ENCODE measurements around the gene AASDH.
A peak's percentile ranks its signal among the peaks of the same experiment; 100 is the strongest.
"Not testable (repeated sequence)": the region's sequence is repeated elsewhere in the genome, so short reads cannot be mapped to it uniquely, and the experiment has no call there.

AASDH gene

GRCh38 chr4:56388306-56388705 is 1.0 kb upstream of the AASDH start:
- DNase-seq: no peak

GRCh38 chr4:56386091-56386490 is 1.2 kb downstream of the AASDH start:
- DNase-seq: peak in 2 of 3 experiments; percentile 1 to 34

GRCh38 chr4:56375458-56375857 is 11.8 kb downstream of the AASDH start:
- DNase-seq: no peak

- DNase-seq: no peak
Observed at GRCh38 chr4:56374956-56375355, 12.3 kb downstream of the AASDH start.

GRCh38 chr4:56372774-56373173 is 14.5 kb downstream of the AASDH start:
- DNase-seq: no peak

- DNase-seq: no peak
Observed at GRCh38 chr4:56371426-56372220, 15.7 kb downstream of the AASDH start.

GRCh38 chr4:56370377-56370776 is 16.9 kb downstream of the AASDH start:
- DNase-seq: no peak

GRCh38 chr4:56362981-56363380 is 24.3 kb downstream of the AASDH start:
- DNase-seq: not testable (repeated sequence)

GRCh38 chr4:56360071-56360470 is 27.2 kb downstream of the AASDH start:
- no peak for DNase-seq

- no peak for DNase-seq
Observed at GRCh38 chr4:56356650-56357049, 30.6 kb downstream of the AASDH start.

- DNase-seq: no peak
Observed at GRCh38 chr4:56348576-56348975, 38.7 kb downstream of the AASDH start.

- no peak for DNase-seq
Observed at GRCh38 chr4:56345458-56345857, 41.8 kb downstream of the AASDH start.

- DNase-seq: no peak
Observed at GRCh38 chr4:56342746-56343145, 44.5 kb downstream of the AASDH start.

GRCh38 chr4:56330691-56331090 is 56.6 kb downstream of the AASDH start:
- DNase-seq: no peak

- DNase-seq: no peak
Observed at GRCh38 chr4:56326363-56326762, 60.9 kb downstream of the AASDH start.

- DNase-seq: no peak
Observed at GRCh38 chr4:56324011-56324610, 63.2 kb downstream of the AASDH start.

- no peak for DNase-seq
Observed at GRCh38 chr4:56323327-56323726, 64.0 kb downstream of the AASDH start.

- no peak for DNase-seq
Observed at GRCh38 chr4:56321251-56321650, 66.0 kb downstream of the AASDH start.

GRCh38 chr4:56320293-56320692 is 67.0 kb downstream of the AASDH start:
- DNase-seq: no peak

GRCh38 chr4:56318555-56318954 is 68.7 kb downstream of the AASDH start:
- no peak for DNase-seq

- DNase-seq: no peak
Observed at GRCh38 chr4:56317749-56318148, 69.5 kb downstream of the AASDH start.

- DNase-seq: no peak
Observed at GRCh38 chr4:56316011-56316650, 71.2 kb downstream of the AASDH start.

- no peak for DNase-seq
Observed at GRCh38 chr4:56315543-56315942, 71.7 kb downstream of the AASDH start.

GRCh38 chr4:56315041-56315440 is 72.2 kb downstream of the AASDH start:
- no peak for DNase-seq
